WTC11 (cell line): ENCODE measurements around the gene UBE2S.
"Not testable (repeated sequence)": the region's sequence is repeated elsewhere in the genome, so short reads cannot be mapped to it uniquely, and the experiment has no call there.

ENCODE experiments used
- CREB1 ChIP-seq: sonication (generic); formaldehyde crosslinking; IDR thresholded peaks from 2 replicates; pipeline ENCODE4 v1.8.0; 2023; ENCODE audit warnings: mild to moderate bottlenecking, missing genetic modification reagents
- CTCF ChIP-seq: fragments of 200-600 bp; IDR thresholded peaks from 2 replicates; pipeline ENCODE4 v1.8.0; 2022; ENCODE audit warnings: antibody characterized with exemption
- JUN ChIP-seq: sonication (generic); formaldehyde crosslinking; IDR thresholded peaks from 2 replicates; pipeline ENCODE4 v1.8.0; 2023; ENCODE audit warnings: mild to moderate bottlenecking, missing genetic modification reagents
- NR3C1 ChIP-seq: sonication (generic); formaldehyde crosslinking; conservative IDR thresholded peaks from 2 replicates; pipeline ENCODE4 v1.8.1; 2023; ENCODE audit warnings: low read depth, mild to moderate bottlenecking, missing genetic modification reagents
- TEAD1 ChIP-seq: sonication (generic); formaldehyde crosslinking; IDR thresholded peaks from 2 replicates; pipeline ENCODE4 v1.8.0; 2022; ENCODE audit warnings: mild to moderate bottlenecking, missing genetic modification reagents
- USF2 ChIP-seq: sonication (generic); formaldehyde crosslinking; IDR thresholded peaks from 2 replicates; pipeline ENCODE4 v1.8.1; 2023; ENCODE audit warnings: mild to moderate bottlenecking, missing genetic modification reagents, moderate library complexity
- ZBTB21 ChIP-seq: sonication (generic); formaldehyde crosslinking; IDR thresholded peaks from 2 replicates; pipeline ENCODE4 v1.8.1; 2023; ENCODE audit warnings: mild to moderate bottlenecking, missing genetic modification reagents, borderline replicate concordance
- ZNF138 ChIP-seq: sonication (generic); formaldehyde crosslinking; conservative IDR thresholded peaks from 2 replicates; pipeline ENCODE4 v1.8.1; 2022; ENCODE audit warnings: mild to moderate bottlenecking, moderate library complexity, missing genetic modification reagents
- ZNF512 ChIP-seq: sonication (generic); formaldehyde crosslinking; IDR thresholded peaks from 2 replicates; pipeline ENCODE4 v1.8.1; 2022; ENCODE audit warnings: missing genetic modification reagents, borderline replicate concordance
- ZNF671 ChIP-seq: fragments of 250-450 bp; sonication (Bioruptor Pico); IDR thresholded peaks from 2 replicates; pipeline ENCODE4 v1.8.0; 2021; ENCODE audit warnings: mild to moderate bottlenecking

- not testable (repeated sequence) for TF ChIP-seq CTCF; ZNF138; ZNF512 (CRISPR knock-in tag); ZBTB21 (CRISPR knock-in tag); USF2 (CRISPR knock-in tag); TEAD1 (CRISPR knock-in tag); CREB1 (CRISPR knock-in tag)
- 0 out of 2 replicates have a peak, but pooled peaks have one; percentile 43 for TF ChIP-seq ZNF671 (CRISPR knock-in tag)
- TF ChIP-seq JUN (CRISPR knock-in tag), result peak; percentile 10; the same call in 1 of the 2 replicates
- 0 out of 2 replicates have a peak, but pooled peaks have one; percentile 74 for TF ChIP-seq NR3C1
Measured at GRCh38 chr19:55407550-55407799, at the start of gene UBE2S.
